Fibroblast of skin of abdomen (primary cell): ENCODE measurements around the gene TTC14. TPM values are rescaled to one million over a fixed set of nuclear protein-coding genes. Genes with fewer than 3 reads are reported as not detected.
A peak's percentile ranks its signal among the peaks of the same experiment; 100 is the strongest.
"Not testable (repeated sequence)": the region's sequence is repeated elsewhere in the genome, so short reads cannot be mapped to it uniquely, and the experiment has no call there.

Source experiments
- DNase-seq: peaks from one replicate; pipeline ENCODE4 v3.0.0-alpha.2; 2013
- polyA plus RNA-seq, 2 experiments: library from polyadenylated mRNA; unstranded; fragments of 120-200 nt; gene quantifications; one replicate each; pipeline ENCODE4 v1.2.1, GENCODE V29; 2013; ENCODE audit not compliant: insufficient read length in 2 of 2

The TTC14 gene, protein sequence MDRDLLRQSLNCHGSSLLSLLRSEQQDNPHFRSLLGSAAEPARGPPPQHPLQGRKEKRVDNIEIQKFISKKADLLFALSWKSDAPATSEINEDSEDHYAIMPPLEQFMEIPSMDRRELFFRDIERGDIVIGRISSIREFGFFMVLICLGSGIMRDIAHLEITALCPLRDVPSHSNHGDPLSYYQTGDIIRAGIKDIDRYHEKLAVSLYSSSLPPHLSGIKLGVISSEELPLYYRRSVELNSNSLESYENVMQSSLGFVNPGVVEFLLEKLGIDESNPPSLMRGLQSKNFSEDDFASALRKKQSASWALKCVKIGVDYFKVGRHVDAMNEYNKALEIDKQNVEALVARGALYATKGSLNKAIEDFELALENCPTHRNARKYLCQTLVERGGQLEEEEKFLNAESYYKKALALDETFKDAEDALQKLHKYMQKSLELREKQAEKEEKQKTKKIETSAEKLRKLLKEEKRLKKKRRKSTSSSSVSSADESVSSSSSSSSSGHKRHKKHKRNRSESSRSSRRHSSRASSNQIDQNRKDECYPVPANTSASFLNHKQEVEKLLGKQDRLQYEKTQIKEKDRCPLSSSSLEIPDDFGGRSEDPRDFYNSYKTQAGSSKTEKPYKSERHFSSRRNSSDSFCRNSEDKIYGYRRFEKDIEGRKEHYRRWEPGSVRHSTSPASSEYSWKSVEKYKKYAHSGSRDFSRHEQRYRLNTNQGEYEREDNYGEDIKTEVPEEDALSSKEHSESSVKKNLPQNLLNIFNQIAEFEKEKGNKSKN
- 25.9 TPM for polyA plus RNA-seq (2013, experiment 1 of 2; ENCODE audit: insufficient read length)
- 24.0 TPM for polyA plus RNA-seq (2013, experiment 2 of 2; ENCODE audit: insufficient read length)

DNA sequence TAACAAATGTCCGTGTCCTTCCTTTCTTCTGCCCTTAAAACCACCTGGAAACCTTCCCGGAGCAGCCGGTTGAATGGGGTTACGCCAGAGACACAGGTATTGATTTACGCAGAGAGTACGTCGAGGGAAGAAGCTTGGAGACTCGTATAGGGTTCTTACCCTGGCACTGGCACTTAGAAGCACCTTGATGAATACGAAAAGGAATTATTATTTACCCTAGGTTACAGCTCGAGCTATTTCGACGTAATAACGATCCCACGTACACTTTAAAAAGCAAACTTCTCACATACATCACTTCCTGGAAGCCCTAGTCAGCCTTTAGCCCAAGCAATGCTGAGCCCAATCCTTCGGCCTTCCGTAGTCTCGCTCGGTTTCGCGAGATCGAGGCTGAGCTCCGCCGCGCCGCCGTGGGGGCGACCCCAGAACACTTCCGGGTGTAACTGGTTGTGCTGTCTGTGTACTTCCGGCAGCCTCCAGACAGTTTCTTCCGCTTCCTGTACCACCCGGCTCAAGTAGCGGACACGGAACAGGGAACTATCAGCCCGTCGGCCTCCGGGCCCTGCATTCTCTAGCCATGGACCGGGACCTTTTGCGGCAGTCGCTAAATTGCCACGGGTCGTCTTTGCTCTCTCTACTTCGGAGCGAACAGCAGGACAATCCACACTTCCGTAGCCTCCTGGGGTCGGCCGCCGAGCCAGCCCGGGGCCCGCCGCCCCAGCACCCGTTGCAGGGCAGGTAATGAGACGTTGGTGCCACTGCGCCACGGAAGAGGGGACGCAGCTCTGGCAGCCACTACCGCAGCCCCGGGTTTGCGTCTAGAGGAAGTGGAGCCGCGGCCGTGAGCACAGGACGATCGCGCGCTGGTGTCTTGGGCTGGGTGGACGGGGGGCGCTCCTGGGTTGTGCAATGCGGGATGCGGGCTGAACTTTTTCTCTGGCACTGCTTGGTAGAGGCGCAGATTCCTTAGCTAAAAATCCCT, at the start of gene TTC14:
Gene TTC14, plus strand, starts transcription at position 476 of the 979 bp plus-strand sequence. Its CDS starts 99 bp downstream, at position 575.
- peak; percentile 96 for DNase-seq

- DNase-seq, result no peak
Measured at GRCh38 chr3:180563406-180563805, 38.6 kb upstream of the TTC14 start.

DNA sequence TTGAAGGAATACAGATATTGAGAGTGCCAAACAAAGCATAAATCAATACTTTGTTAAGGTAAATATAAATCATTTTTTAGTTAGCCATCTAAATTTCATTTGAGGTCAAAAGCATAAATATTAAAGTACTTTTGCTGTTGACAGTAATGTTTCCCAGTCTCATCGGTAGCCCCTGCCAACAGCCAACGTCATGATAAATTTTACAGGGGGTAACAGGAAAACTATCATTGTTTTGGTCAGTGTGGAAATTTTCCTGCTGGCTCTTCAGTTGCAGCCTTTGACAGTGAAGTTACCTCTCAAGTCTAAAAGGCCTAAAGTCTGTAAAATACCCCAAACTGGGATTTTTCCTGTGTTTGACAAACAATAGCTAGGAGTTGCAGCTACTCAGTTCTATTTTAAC, 37.3 kb upstream of the TTC14 start:
- DNase-seq, result no peak

GRCh38 chr3:180570238-180570637, 31.7 kb upstream of the TTC14 start:
- no peak for DNase-seq

DNA sequence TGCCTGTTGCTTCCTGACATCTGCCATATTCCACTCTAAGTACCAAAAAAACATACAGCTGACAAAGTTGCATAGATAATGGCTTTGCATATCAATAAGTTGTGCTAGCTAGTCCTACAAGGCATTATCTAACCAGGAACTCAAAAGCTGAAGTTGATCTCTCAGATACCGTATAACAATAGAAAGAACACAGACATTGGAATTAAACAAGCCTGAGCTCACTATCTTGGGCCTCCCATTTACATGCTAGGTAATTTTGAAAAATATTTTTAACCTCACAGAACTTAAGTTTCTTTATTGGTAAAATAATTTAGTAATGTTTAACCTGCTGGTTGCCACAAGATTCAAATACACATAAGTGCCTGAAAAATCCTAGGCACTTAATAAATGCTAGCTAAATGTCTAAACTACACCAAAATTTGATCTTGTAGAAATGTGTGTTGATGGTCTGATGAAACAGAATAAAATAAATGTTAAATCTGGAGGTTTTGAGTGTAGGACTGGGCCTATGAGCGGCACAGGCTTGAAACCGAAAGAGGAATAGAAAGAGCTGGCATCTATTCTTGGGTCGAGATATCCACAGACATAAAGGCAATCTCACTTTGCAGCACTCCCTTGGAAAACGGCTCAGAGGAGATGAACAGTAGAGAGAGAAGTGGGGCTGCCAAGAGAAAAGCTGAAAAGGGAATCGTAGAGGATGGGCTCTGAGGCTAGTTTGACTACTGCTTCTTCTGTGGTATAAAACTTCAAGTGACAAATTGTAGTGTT, 29.9 kb upstream of the TTC14 start:
- no peak for DNase-seq

- no peak for DNase-seq
Measured at GRCh38 chr3:180575571-180575970, 26.4 kb upstream of the TTC14 start.

DNA sequence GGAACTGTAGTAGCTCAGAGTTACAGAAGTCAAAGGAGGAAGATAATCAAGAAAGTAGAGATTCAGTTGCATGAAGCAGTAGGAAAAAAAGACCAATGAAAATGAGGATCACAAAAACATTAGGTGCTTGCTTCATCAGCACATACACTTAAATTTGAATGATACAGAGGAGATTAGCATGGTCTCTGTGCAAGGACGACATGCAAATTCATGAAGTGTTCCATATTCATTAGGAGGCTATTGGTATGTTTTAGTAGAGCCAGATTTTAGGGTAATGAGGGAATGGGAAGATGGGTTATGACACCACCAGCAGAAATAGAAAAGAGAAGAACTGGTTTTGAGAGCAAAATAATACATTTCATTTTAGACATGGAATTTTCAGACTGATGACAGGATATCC, 21.0 kb upstream of the TTC14 start:
- DNase-seq, result no peak

DNA sequence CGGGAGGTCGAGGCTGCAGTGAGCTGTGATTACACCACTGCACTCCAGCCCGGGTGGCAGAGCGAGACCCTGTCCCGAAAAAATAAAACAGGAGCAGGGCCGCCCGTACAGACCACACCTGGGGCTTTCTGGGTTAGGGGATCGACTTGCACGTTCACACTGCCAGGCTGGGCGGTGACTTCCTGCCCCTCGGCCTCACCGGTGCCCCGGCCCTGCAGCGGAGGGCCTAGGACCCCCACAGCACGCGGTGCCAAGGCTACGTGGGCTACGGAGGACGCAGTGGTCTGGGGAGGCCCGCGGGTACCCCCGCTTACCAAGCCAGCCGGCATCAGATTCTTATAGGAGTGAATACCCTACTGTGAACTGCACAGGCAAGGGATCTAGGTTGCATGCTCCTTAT, 11.6 kb upstream of the TTC14 start:
- no peak for DNase-seq

GRCh38 chr3:180593631-180594030, 8.3 kb upstream of the TTC14 start:
- not testable (repeated sequence) for DNase-seq

DNA sequence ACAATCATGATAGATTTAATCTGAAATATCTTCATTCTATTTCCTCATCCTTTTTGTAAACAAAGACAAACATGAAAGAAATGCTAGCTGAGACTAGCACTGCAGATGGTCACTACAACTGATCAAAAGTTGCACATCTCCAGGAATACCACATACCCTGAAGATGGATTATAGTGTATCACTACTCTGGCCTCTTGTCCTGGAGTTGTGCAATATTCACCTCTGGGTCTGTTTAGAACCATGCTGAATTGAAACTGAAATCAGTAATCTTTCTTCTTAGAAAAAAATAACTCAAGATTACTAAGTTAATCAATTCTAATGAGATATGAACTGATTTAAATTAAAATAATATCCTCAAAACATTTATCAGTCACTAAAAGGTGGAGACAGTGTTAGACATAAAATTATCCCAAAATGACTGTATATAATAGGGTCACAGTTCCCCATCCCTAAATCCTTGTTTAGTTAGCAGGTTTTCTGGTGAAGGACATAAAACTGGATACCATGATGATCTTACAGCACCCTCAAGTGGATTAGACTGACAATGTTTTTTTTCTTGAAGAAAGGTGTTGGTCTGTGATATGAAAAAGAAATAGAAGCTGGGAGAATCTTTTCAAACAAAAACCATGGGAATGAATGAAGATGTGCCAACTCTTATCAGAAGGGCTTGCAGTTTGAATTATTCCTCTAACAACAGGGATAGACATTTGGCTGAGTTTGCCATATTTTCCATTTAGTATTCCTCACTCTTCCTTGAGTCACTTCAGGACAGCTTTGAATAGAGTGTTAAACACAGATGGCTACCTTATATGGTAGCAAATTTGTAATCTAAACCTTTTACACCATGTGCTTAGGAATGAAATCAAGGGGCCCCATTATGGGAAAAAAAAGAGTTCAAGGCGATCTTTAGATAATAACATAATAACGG, 7.1 kb upstream of the TTC14 start:
- peak; percentile 54 for DNase-seq

GRCh38 chr3:180595559-180595935, 6.4 kb upstream of the TTC14 start:
- DNase-seq, result no peak

DNA sequence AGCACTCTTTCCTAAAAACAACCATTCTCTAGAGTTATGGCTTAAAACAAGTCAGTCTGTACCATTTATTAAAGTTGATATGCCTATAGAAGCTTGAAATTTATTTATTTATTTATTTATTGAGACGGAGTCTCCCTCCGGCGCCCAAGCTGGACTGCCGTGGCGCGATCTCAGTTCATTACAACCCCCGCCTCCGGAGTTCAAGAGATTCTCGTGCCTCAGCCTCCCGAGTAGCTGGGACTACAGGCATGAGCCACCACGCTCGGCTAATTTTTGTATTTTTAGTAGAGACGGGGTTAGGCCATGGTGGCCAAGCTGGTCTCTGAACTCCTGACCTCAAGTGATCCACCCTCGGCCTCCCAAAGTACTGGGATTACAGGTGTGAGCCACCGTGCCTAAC, 1.5 kb upstream of the TTC14 start:
- no peak for DNase-seq

DNA sequence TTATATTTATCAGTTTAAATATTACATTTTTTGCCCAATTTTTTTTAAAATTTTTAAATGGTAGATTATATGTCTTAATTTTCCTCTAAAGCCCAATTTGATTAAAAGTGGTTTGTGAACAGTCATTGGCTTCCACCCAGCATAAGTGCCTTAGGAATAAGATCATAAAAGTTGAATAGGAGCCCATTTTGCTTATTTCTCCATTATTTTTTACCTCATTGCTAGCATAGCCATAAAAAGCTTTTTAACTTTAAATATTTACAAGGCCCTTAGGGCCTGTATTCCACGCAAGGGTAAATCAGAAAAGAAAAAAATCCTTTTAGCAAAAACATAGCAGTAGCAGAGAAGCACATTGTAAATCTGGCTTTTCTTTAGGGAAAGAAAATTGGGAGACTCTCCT, 9.0 kb downstream of the TTC14 start:
- no peak for DNase-seq

DNA sequence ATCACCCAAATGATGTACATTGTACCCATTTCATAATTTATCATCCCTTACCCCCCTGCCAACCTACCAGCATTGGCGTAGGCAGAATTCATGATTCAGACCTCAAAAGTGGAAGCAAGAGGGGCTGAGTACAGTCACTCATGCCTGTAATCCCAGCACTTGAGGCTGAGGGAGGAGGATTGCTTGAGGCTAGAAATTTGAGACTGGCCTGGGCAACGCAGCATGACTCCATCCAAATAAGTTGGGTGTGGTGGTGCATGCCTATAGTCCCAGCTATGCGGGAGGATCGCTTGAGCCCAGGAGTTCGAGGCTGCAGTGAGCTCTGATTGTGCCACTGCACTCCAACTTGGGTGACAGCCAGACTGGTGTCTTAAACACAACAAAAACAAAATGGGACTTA, 10.4 kb downstream of the TTC14 start:
- no peak for DNase-seq

DNA sequence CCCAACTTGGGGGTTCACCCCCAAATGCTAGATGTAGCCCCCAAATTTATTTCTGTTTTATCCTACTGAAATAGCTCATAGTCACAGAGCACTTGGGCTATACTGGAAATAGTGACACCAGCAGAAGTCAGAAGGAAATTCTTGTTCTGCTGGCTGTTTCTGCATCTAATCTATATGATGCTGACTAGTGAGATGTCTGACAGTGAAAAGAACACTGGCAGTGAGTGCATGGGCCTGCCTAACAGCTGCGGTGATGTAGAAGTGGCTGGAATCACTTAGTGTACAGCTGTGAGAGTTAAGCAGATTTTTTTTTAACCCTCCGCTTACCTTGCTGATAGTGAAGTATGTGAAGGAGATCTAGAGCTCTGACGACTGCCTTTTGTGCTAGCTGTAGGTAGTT, 14.0 kb downstream of the TTC14 start:
- no peak for DNase-seq

DNA sequence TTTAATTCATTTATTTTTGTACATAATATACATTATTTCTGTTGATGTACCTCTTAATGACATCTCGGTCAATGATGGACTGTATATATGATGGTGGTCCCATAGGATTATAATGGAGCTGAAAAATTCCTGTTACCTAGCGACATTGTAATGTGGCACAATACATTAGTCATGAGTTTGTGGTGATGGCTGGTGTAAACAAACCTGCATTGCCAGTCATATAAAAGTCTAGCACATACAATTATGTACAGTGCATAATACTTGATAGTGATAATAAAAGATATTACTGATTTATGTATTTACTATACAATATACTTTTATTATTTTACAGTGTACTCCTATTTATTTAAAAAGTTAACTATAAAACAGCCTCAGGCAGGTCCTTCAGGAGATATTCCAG, 15.1 kb downstream of the TTC14 start:
- DNase-seq, result no peak

- not testable (repeated sequence) for DNase-seq
Measured at GRCh38 chr3:180618563-180618962, 16.6 kb downstream of the TTC14 start.

DNA sequence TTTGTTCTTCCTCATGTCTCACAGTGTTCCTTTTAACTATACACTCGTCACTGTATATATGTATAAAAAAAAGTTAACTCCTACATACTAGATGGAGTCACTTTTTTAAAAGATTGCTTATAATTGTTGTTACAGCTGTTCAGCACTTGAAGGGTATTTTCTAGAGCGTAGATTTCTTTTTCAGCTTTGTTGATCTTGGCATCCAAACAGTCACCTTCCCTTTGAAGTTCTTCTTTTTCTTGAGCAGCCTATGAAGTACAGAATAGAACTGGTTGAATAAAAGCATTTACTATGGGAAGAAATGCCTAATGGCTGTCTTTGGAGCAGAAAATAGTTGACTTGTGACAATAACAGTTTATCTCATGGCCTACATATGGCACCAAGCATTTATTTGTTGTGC, 17.8 kb downstream of the TTC14 start:
- DNase-seq, result no peak

DNA sequence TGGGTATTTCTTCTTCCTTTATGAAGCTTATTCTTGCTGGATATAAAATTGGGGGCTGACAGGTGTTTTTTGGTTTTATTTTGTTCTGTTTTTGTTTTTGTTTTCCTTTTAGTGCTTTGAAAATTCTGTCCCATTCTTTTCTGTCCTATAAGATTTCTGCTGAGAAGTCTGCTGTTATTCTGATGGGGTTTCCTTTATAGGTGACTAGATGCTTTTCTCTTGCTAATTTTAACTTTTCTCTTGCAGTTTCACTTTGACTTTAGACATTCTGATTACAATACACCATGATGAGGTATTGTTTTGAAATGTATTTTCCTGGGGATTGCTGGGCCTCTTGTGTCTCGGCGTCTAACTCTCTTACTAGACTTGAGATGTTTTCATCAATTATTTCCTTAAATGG, 22.8 kb downstream of the TTC14 start:
- no peak for DNase-seq

DNA sequence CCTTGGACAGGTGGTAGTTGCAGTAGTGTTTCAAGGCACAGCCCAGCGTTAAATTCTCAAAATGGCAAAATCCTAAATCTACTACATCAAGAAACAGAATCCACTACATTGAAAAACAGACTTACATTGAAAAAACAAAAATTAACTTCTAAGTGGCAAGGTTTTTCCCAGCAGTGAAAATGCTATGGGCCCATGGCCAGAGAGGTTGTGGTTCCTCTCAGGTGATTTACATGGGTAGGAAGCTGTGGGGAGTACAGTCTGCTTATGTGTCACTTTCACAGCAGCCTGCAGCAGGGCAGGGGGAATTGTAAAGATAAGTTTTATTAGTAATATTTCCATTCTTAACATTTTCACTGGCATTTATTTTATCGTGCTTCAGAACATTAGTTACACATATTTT, 24.9 kb downstream of the TTC14 start:
- DNase-seq, result no peak

DNA sequence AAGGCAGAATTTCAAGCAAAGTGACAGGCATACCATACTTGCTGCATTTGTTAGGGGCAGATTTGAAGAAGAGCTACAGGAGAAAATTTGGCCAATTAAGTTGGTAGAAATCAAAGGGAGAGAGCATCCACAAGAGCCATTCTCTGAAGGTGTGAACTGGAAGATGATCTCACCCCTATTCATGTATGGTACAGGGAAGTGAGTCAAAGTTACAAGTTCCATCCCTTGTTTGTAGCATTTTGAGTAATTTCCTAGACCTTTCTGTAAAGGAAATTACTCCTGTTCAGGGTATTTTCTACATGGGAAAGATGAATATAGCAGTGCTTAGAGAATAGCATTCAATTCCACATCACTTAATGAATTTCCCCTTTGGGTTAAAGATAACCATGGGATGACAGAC, 28.4 kb downstream of the TTC14 start:
- no peak for DNase-seq
